GM08714 (cell line): ENCODE data around the gene RCC1.
"Not testable (repeated sequence)": the region's sequence is repeated elsewhere in the genome, so short reads cannot be mapped to it uniquely, and the experiment has no call there.

Experiments
- H3K4me3 ChIP-seq: fragments of 200-500 bp; sonication (Bioruptor generic); 2 replicates; pipeline ENCODE4 v1.5.1; 2014; ENCODE audit warnings: mild to moderate bottlenecking, low read length, inconsistent platforms
- ZNF274 ChIP-seq: IDR thresholded peaks from 2 replicates; pipeline ENCODE4 v1.6.1; 2012; ENCODE audit warnings: mild to moderate bottlenecking, low read depth, low read length

RCC1 gene

GRCh38 chr1:28548318-28548717, 42.5 kb downstream of the RCC1 start:
- TF ChIP-seq ZNF274: no peak

GRCh38 chr1:28551381-28551780, 45.5 kb downstream of the RCC1 start:
- no peak for TF ChIP-seq ZNF274
- H3K4me3 ChIP-seq: no peak overlapping the region

More at GRCh38 chr1:28548318-28548717, 42.5 kb downstream of the RCC1 start:
- no peak overlapping the region for H3K4me3 ChIP-seq

DNA sequence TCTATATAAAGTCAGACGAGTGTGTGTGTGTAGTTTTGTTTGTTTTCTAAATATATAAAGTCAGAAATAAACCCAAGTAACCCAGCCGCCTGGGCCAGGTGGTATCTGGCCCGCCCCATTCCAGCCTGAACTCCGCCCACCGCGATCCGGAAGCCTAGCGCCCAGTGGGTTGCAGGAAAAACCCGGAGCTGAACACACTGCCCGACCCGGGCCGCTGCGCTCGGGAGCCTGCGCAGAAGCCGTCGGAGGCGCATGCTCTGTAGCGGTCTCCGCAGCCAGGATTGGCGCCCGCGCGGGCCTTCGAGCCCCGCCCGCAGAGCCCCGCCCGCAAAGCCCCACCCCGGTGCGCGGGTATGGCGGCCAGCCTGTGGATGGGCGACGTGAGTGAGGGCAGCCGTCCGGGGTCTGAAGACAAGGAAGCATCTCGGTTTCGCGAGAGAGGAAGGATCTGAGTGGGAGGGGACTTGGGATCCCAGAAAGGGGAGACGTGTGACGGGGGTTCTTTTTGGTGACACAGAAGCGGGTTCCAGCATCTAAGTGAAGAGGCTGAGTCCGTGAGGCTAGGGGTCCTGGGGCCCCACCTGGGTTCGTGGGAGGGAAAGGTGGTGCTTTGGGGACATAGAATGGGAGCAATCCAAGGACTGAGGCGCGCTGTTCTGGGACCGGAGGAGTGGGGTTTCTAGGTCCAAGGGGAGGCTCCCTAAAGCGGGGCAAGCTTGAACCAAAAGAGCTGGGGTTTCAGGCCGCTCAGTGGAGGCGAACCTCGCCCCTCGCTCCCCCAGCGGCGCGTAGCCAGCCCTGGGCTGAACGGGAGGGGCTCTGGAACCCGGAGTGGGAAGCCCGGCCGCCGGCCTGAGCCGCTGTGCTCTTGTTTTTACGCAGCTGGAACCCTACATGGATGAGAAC, 47.2 kb downstream of the RCC1 start, which contains the start of gene TRNAU1AP:
TSS of gene TRNAU1AP (plus strand) at position 328 of the 906 bp plus-strand sequence. CDS start at position 354, 26 bp downstream.
- TF ChIP-seq ZNF274: no peak
- H3K4me3 ChIP-seq: peak within 1 kb of the TSS; percentile 85

DNA sequence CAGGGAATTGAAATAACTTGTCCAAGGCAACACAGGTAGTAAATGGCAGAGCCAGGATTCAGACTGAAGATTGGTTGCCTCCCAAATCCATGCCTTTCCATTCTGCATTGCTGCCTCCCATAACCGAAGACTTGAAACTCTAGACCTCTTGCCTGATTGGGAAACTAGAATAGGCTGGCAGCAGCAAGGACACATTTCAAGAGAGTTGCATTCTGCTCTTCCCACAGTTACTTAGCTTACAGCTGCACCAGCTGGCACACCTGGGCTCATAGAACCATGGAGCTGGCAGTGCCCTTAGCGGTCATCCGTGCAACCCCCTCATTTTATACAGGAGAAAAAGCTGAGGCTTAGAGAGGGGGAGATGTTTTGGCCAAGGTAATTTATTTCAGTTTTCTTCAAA, 55.0 kb downstream of the RCC1 start:
- no peak for TF ChIP-seq ZNF274
- no peak overlapping the region for H3K4me3 ChIP-seq

DNA sequence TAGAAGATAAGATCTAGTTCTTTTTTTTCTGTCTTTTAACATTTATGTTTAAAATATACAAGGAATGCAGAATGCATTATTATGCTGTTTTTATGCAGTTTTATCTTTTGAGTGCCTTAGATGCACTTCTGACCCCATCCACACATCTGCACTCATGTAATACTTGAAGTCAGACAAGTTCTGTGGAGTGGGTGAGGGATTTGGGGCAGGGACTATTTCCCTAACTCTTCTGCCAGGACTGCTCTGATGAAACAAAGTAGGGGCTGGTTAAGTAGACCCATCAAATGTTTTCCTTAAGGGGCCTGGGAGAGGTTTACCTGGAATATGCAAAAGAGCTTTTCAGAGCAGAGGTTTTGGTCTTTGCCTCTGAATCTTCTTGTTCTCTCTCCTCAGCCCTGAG, 58.5 kb downstream of the RCC1 start:
- no peak overlapping the region for H3K4me3 ChIP-seq
- TF ChIP-seq ZNF274: no peak

GRCh38 chr1:28565040-28565439, 59.2 kb downstream of the RCC1 start:
- no peak overlapping the region for H3K4me3 ChIP-seq
- TF ChIP-seq ZNF274: no peak

DNA sequence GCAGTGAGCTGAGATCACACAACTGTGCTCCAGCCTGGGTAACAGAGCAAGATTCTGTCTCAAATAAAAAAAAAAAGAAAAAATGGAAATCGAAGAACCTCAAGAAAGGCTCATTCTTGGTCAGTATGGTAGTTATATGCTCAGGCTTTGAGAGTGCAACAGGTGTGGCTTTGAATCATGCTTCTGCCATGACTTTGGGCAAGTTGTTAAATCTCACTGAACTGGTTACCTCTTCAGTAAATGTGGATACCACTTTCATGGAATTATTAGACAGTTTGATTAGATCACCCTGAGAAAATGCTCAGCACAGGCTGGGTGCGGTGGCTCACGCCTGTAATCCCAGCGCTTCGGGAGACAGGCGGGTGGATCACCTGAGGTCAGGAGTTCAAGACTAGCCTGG, 59.9 kb downstream of the RCC1 start:
- no peak for TF ChIP-seq ZNF274
- H3K4me3 ChIP-seq: no peak overlapping the region

DNA sequence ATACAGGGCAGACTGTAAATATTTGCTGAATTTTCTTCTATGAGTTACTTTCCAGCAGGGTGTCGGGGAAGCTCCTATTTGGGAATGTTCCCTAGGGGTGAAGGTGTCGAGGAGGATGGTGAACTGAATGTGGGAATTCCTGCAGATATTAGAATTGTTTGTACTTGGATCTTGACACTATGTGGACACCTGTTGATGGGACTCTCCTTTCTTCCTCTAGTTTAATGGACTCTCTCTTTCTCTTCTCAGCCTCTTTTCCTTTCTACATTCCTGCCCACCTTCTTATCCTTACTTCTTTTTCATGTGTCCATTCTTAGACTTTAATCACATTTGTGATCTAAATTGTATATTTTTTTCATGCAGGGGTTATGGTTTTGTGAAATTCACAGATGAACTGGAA, 61.1 kb downstream of the RCC1 start:
- TF ChIP-seq ZNF274: no peak
- no peak overlapping the region for H3K4me3 ChIP-seq

- no peak overlapping the region for H3K4me3 ChIP-seq
- no peak for TF ChIP-seq ZNF274
Measured at GRCh38 chr1:28571911-28572310, 66.1 kb downstream of the RCC1 start.

GRCh38 chr1:28572891-28573290, 67.0 kb downstream of the RCC1 start:
- H3K4me3 ChIP-seq: not testable (repeated sequence)

DNA sequence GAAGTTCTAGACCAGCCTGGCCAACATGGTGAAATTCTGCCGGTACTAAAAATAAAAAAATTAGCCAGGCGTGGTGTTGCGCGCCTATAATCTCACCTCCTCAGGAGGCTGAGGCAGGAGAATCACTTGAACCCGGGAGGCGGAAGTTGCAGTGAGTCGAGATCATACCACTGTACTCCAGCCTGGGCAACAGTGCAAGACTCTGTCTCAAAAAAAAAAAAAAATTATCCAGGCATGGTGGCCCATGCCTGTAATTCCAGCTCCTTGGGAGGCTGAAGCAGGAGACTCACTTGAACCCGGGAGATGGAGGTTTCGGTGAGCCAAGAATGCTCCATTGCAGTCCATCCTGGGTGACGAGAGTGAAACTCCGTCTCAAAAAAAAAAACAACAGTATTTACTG, 67.7 kb downstream of the RCC1 start:
- no peak for TF ChIP-seq ZNF274
- no peak overlapping the region for H3K4me3 ChIP-seq

GRCh38 chr1:28577052-28577678, 71.3 kb downstream of the RCC1 start:
- no peak overlapping the region for H3K4me3 ChIP-seq
- no peak for TF ChIP-seq ZNF274

DNA sequence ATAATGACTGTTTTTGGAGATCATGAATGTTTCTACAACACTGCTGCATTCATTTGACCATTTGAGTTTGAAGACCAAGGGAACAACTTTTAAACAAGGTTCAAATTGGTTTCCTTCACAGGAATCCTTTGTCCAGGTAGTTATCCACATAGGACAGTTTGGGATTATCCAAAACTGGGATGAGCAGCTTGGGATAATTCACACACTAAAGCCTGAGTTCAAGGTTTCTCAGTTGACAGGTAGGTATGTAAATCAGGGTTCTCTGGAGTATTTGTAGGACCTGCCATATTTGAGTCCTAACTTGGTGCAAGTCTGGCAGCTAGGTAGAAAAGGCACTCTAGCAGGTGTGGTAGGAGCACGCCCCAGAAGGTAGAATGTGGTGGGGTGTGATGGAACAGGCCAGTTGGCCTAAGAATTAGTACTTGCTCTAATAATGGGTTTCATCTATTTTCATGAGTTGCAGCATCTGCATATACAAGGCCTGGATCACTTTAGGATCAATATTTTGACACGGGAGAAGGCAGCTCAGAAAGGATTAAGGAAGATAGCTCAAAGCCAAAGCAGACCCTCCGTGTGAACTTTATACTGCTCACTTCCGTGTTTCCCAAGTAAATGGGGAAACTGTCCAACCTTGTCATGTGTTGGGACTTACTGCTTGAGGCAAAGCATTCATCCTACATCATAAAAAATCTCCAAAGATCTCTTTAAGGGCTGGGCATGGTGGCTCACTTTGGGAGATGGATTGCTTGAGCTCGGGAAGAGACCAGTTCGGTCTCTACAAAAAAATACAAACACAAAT, 72.1 kb downstream of the RCC1 start:
- H3K4me3 ChIP-seq: no peak overlapping the region

DNA sequence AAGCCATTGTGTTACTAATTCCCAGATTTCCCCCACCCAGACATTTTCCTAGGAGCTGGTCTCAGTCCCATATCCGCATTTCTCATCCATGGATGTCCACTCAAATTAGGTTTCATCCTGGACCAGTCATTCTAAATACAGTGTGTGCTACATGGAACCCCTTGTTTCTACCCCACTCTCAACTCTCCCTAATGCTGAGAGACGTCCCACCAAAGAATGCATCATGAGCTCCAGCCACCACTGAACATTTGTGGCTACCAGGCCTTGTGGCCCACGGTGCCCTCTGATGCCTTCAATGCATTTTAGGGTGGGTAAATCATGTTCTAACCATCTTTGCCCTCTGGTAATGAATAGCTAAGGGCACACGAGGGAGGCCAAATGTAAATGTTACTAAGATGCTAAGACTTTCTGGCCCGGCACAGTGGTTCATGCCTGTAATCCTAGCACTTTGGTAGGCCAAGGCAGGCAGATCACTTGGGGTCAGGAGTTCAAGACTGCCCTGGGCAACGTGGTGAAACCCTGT, 72.9 kb downstream of the RCC1 start:
- TF ChIP-seq ZNF274: no peak
- peak overlapping the region; percentile 14; the same call in 1 of the 2 replicates for H3K4me3 ChIP-seq

More for the DNA sequence above, 72.1 kb downstream of the RCC1 start:
- no peak for TF ChIP-seq ZNF274
